HG03565 (cell line): ENCODE measurements around the gene TCEA2.
A peak's percentile ranks its signal among the peaks of the same experiment; 100 is the strongest.
"Not testable (repeated sequence)": the region's sequence is repeated elsewhere in the genome, so short reads cannot be mapped to it uniquely, and the experiment has no call there.

ENCODE experiments used
- ATAC-seq: cut with Tn5 transposase; IDR thresholded peaks from one replicate; pipeline ENCODE4 v1.9.1; 2021; ENCODE audit warnings: mild to moderate bottlenecking, moderate library complexity; ENCODE audit not compliant: unreplicated experiment

The TCEA2 gene

DNA sequence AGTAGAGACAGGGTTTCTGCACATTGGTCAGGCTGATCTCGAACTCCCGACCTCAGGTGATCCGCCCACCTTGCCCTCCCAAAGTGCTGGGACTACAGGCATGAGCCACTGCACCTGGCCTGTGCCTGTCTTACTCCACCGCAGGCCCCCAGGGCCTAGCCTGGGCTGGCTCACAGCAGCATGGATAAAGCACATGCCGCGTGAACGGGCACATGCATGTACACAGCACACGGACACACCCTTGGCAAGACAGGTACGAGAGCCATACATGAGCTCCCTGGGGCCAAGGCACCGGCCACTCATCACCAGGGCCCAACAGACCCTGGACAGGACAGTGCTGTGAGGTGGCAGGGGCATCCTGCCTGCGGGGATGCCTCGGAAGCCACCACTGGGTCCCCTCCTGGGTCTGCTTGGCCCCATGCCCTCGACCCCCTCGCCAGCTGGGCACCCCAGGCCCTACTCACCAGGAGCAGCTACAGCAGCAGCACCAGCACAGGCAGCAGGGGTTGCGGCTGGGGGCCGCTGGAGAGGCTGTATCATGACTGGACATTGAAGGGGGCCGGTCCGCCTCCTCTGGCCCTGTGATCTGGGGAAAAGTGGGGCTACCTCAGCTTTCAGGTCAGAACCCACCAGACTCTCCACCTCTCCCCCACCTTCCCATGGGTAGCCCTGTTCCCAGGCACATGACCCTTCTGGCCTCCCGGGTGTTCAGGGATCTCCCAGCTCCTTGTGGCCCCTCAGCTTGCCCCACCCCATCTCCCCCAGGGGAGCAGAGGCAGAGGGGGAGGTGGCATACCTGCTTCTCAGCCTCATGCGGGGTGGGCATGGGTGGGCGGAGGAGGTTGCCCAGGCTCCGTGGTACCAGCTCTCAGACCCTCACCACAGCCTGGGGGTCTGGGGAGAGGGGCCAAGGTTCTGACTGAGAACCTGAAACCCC lies 13.3 kb downstream of the TCEA2 start:
- no peak for ATAC-seq

DNA sequence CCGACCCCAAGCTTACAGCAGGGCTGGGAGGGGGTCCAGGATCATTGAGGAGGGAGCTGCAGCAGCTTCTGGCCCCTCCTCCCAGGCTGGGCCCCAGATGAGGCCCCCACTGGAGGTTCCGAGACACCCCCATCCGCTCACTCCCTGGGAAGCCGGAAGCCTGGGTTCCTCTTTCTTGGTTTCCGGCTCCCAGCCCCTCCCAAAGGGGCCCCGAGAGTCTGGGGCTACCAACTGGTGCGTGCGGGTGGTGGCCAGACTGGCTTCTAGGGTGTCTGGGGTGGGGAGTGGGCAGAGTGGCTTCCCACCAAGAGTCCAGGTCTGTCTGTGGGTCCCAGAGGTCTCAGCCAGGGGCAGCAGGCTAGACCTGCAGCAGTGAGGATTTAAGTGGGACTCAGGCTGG lies 14.1 kb downstream of the TCEA2 start:
- ATAC-seq, result no peak

DNA sequence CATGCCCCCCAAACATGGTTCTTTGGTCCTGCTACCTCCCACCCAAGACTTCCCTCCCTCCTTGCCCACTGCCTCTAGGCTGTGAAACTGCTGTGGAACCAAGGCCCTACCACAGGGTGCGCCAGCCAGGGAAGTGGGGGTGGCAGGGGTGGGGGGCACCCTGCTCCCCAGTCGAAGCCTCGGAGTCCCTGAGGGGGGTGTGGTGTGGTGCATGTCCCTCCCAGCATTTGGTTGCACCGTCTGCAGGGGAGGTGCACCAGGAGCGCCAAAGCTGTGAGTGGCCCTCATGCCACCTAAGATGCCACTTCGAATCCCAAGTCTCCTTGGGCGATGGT lies 14.5 kb downstream of the TCEA2 start:
- ATAC-seq, result no peak

DNA sequence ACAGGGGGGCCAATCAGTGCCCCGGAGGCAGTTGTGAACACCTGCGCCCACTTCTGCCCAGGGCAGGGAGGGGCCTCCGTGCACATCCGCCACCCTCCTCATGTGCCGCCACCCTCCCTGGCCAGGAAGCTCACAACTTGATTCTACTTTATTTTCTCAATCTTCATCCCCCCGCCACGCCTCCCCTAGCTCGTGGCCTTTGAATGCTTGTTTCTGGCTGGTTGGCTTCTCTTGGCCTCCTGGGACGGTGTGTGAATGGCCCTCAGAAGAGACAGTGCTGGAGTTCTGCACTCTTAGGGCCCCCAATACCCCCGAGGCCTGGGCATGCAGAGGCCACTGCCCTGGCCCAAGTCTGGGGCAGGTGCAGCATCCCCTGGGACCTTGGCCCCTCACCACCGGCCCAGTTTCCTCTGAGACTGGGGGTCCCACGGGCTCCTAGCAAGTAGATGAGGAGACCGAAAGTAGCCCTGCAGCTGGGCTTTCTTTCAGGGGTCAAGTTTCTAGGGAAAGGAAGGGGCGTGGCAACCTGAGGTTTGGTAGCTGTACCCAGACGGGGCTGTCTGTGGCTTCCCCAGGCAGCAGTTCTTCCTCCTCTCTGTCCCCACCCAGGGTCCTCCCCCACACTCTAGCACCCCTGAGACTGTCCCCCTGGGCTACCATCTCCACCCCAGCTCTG lies 15.0 kb downstream of the TCEA2 start:
- no peak for ATAC-seq

DNA sequence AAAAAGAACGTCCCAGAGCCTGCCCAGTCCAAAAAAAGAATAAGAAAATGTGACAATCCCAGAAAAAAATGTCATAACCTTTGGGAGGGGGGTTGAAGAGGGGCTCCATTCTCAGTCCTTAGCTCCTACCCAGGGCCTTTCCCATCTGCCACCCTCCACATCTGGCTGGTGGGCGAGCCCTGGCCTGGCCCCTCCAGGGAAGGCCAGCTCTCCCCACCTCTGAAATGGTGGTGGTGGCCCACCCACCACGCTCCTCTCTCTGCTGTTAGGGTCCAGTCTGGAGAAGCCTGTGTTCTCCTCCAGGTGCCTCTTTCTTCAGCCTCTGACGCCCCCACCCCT lies 15.9 kb downstream of the TCEA2 start:
- no peak for ATAC-seq

DNA sequence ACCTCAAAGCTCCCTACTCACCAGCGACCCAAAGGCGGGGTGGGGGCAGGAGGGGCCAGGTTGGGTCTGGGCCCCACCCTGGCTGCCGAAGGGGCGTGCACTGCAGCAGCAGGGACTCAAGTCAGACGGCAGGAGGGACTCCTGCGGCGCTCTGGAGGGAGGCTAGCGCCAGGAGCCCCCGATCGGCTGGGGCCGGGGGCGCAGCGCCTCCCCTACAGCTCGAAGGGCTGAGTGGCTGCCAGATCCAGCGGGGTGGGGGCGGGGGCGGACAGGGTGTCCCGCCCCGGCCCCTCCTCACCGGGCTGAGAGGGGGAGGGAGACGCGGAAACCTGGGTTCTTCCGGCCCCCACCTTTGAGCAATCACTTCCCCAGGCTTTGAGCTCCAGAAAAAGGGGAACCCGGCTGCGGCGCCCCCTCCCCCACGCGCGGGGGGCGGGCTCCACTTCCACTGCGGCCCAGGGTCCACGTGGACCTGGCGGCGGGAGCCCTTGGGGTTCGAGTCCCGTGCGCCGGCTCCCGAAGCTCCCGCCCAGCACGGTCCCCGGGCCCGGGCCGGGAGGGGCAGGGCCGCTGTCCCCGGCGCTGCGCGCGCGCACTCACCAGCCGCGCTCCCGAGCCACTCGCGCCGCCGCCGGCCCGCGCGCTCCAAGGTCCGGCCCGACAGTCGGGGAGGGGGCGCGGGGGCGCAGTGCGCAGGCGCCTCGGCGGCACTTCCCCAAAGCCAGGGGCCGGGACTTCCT lies 16.4 kb downstream of the TCEA2 start, which contains the start of gene RGS19:
Gene RGS19, minus strand, starts transcription at position 246 of the 740 bp plus-strand sequence. CDS start 2,632 bp downstream, outside the sequence.
- ATAC-seq, result peak; percentile 35

DNA sequence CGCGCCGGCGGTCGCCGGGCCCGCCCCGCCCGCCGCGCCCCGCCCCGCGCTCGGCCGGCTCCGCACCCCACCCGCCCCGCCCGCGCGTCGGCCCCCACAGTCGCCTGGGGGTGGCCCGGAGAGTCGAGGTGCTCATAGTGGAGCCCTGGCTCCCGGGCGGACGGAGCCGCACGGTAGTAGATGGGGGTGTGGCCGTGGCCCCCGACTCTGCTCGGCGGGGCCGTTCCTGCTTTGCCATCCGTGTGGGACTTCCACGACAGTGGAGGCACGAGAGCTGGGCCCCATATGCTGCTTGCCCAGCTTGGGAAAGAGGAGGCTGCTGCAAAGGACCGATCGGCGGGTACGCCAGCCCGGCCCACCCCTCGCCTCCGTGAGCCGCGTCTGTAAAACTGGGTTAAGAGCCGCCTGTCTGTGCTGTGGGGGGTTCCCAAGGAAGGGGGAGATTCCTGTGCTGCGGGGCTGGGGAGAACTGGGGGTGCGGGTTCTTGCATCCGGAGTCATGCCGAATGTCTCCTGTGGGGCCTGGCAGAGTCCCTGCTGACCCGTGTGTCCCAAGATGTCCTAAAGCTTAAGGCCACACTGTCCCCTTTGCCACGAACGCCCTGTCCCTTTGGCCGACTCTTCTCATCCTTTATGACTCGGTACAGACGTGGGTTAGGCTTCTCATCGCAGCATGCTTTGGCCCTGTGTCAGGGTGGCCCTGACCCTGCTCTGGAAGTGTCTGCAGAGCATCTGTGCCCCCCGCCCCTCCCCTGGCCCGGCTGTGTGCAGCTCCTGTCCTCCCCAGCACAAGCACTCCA lies 17.2 kb downstream of the TCEA2 start, which contains the start of gene OPRL1:
Gene OPRL1, plus strand, starts transcription at position 70 of the 800 bp plus-strand sequence. CDS start 12,639 bp downstream, outside the sequence.
- no peak for ATAC-seq

DNA sequence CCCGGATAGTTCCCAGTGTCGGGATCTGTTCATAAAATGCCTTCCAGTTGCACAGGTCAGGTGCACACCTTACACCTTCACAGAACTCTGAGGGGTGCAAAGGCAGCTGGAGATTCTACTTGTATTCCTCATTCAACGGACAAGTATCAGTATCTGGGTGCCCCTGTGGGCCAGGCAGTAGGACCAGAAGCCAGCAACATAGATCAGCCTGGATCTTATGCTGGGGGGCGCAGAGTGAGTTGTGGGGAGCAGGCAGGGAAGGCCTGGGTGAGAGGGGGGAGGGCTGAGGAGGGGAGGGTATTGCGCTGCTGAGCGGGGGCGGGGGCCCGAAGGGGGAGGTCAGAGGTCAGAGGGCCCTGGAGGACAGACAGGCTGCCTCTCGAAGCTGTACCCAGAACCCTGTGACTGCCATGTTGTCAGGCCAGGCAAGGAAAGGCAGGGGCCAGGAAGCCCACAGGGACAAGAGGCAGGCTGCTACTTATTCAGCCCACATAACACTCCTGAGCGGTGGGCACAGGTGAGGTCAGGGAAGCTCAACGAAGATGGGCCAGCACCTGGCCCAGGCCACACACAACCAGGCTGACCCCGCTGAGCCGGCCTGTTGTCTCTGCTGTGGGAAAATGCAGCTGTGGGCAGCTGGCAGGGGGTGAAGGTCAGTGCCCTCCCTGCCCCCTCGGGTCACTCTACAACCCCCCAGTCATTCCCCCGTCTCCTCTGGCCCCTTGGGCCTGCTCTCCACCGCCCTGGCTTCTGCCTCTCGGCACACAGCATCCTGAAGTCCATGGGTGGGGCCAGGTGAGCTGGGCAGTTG lies 18.0 kb downstream of the TCEA2 start:
- no peak for ATAC-seq

DNA sequence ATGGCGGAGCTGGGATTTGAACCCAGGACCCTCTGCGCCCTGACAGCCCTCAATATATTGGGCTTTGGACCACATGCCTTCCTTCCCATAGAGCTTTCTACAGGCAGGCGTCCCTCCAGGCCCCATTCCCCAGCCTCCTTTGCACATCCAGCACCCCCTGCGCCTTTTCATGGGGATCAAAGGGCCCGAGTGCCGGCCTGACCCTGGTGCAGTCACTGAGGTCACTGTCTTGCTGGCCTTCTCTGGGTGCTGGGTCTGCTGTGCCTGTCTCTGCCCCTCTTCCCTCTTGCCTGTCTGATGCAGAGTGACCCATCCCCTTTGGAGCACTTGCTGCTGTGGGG lies 18.6 kb downstream of the TCEA2 start:
- ATAC-seq, result no peak

DNA sequence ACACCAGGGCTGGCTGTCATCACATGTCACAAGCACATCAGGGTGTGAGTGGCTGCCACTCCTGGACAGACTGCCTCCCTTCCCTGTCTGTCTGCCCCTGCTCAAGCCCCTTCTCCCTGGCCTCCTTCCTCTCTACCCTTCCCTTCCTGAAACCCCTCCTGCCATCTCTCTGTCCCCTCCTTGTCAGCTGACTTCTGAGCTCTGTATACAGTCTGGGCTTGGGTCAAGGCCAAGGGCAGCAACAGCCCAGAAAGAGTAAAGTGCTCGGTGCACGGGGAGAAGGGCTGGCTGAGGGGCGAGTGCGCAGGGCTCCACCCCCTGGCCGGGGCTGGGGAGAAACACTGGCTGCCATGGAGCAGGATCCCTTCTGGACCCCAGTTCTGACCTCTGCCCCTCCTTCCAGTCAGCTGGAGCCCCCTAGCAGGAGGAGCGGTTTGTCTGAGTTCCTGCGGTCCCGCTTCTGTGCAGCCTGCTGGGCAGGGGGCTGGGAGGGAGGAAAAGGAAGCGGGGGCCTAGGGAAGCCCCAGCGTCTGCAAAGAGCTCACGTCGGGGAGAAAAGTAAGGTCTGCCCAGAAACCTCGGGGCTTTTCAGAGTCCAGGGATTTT lies 19.2 kb downstream of the TCEA2 start:
- no peak for ATAC-seq

DNA sequence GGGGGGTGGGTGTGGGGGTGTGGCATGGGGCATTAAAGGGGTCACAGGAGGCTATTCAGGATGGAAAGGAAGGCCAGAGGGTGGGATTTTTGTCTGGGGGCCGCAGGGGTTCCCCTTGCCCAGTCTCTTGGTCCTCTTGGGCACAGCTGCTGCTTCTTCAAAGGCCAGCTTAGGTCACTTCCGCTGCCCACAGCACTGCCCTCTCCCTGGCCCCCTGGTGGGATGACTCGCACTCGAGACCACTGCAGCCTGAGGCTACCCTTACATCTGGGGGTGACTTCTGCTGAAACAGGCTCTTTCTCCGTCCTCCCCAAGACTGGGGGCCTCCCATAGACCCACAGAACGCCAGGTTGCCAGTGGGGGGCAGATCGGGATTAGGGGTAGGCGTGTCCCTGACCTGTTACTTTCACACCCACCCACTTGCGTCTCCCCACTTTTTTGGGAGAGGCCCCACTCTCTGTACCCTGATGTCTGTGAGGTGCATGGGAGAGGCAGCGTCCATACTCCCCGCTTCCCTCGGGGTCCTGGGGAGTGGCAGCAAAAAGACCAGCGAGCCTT lies 19.9 kb downstream of the TCEA2 start:
- no peak for ATAC-seq

DNA sequence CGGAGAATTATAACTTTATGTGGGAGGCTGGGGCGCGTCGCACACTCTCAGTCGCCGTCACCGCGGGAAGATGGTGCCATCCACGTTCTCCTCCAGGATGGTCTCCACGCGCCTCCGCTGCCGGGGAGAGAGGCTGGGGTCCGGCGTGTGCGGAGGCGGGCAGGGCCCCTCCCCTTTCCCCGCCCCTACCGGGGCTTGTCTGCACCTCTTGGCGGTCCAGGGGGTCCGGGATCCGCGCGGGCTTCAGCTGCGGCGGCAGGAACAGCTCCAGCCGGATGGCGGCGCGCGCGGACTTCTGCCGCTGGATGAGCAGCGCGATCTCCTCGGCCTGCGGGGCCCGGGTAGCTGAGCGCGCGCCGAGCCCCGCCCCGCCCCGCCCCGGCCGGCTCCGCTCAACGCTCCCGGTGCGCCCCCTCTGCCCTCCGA lies 20.4 kb downstream of the TCEA2 start:
- ATAC-seq, result no peak

DNA sequence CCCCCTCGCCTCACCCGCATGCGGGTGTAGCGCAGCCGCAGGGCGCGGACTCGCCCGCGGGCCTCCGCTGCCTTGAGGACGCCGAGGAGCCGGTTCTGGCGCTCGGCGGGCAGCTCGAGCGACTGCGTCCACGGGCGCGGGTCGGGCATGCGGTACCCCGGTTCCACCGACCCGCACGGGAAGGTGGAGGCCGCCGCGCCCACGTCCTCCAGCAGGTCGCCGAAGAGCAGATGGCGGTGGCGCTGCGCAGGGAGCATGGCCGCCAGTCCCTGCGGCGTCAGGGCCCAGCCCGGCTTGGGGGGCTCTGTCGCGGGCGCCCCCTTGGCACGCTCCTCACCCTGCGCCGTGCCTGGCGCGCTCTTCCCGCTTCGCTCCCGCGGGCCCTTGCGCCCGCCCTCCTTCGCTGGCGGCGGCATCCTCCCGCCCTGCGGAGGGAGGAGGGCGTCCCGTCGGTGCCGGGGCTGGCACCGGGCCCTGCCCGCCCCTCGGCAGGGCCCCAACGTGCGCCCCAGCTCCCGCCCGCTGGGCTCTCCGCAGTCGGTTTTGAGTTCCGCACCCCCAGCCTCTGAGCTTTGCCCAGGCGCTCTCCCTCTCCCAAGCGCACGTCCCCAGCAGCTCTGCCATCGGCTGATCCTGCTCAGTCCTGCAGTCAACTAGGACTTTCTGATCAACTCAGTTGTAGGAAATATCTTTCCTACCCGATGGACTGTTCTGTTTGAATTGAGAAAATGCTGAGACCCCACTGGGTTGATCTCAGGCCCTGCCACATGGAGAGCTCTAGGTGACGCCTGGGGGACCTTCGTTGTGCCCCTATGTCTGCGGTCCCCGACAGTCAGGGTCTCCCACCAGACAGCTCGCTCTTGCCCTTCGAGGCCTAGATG lies 21.0 kb downstream of the TCEA2 start, which contains the start of gene LKAAEAR1:
Gene LKAAEAR1, minus strand, starts transcription at position 595 of the 881 bp plus-strand sequence. Its CDS starts 179 bp downstream, at position 416.
- no peak for ATAC-seq

DNA sequence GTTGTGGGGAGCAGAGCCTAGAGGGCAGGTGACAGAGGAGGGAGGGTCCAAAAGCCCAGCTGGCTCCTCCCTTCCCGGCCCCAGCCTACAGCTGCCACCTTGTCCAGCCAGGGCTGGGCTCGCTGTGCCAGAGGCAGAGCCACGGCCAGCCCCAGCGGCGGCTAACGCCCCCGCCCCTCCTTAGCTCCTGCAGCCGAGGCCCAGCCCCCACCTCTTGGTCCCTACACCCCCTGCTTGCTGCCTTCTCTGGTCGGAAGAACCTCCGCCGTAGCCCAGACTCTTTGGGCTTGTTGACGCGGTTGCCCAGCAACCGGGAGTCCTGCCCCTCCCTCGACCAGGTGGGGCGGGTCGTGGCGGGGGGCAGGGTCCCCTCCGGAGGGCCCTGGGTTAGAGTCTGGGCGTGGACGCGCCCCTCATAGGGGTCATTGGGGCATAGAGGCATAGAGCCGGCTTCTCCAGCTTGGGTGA lies 21.7 kb downstream of the TCEA2 start:
- no peak for ATAC-seq

DNA sequence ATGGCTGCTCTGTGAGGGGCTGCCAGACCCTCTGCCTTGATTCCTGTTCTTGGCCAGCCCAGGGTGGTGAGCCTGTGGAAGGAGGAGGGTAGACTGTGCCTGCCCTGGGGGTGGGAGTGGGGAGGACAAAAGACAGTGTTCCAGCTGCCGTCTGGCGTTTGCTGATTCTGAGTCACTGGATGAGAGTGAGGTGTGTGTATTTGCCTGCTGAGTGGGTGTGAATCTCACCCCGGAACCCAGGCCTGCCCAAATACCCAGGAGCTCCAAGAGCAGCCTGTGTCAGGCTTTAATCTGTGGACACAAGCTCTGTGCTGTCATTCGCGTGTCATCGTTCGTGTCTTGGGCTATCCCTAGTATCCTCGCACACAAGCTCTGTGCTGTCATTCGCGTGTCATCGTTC lies 23.8 kb downstream of the TCEA2 start:
- no peak for ATAC-seq

DNA sequence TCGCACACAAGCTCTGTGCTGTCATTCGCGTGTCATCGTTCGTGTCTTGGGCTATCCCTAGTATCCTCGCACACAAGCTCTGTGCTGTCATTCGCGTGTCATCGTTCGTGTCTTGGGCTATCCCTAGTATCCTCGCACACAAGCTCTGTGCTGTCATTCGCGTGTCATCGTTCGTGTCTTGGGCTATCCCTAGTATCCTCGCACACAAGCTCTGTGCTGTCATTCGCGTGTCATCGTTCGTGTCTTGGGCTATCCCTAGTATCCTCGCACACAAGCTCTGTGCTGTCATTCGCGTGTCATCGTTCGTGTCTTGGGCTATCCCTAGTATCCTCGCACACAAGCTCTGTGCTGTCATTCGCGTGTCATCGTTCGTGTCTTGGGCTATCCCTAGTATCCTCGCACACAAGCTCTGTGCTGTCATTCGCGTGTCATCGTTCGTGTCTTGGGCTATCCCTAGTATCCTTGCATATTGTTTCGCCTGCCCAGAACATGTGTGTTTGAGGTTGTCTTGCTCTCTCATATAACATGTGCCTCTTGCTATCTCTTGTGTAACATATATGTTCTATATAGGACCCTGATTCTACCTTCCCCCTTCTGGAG lies 24.3 kb downstream of the TCEA2 start:
- ATAC-seq, result not testable (repeated sequence)

DNA sequence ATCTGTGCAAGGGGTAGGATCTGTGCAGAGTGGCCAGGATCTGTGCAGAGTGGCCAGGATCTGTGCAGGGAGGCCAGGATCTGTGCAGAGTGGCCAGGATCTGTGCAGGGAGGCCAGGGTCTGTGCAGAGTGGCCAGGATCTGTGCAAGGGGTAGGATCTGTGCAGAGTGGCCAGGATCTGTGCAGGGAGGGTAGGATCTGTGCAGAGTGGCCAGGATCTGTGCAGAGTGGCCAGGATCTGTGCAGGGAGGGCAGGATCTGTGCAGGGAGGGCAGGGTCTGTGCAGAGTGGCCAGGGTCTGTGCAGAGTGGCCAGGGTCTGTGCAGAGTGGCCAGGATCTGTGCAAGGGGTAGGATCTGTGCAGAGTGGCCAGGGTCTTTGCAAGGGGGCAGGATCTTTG lies 25.6 kb downstream of the TCEA2 start:
- ATAC-seq, result not testable (repeated sequence)

DNA sequence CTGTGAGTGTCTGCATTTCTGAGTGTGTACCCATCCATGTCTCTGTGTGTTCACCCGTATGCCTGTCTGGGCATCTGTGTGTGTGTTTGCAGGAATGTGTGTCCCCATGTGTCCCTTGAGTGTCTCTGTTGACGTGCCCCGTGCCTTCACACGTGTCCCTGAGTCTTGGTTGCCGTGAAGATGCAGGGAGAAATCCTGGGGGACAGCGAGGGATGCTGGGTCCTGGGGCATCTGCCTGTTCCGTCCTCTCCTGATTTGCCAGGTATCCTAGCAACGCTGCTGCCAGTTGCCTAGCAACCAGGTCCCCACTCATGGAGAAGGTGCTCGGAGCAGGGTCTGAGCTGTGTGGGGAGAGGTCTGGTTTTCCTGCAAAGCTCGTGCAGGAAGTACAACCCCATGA lies 27.2 kb downstream of the TCEA2 start:
- ATAC-seq, result no peak
